Measurements from ENCODE around the gene MICU1. TPM values are rescaled to one million over a fixed set of nuclear protein-coding genes. Genes with fewer than 3 reads are reported as not detected.
"Not testable (repeated sequence)": the region's sequence is repeated elsewhere in the genome, so short reads cannot be mapped to it uniquely, and the experiment has no call there.

The MICU1 gene
- total RNA-seq, 6 experiments from 2014 or later = 54.7 to 62.7 (median 59.8) TPM

DNA sequence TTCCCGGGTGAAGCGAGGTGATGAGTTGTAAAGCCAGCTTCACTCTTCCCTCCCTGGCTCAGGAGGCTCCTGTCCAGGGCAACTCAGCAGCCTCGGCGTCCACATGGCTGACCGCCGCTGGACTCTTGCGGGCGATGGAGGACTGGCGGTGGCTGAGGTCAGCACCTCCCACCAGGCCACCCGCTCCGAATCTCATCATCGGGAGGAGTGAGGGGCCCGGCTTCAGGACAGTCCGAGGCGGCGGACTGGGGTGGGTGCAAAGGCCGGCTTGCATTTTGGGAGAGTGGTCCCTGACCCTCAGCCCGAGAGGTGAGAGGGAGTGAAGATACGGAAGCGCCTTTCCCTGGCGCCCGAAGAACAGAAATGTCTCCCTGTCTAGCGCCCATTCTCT is 271.9 kb downstream of the MICU1 start:
- H3K27ac Mint-ChIP-seq = peak overlapping the region; percentile 98

DNA sequence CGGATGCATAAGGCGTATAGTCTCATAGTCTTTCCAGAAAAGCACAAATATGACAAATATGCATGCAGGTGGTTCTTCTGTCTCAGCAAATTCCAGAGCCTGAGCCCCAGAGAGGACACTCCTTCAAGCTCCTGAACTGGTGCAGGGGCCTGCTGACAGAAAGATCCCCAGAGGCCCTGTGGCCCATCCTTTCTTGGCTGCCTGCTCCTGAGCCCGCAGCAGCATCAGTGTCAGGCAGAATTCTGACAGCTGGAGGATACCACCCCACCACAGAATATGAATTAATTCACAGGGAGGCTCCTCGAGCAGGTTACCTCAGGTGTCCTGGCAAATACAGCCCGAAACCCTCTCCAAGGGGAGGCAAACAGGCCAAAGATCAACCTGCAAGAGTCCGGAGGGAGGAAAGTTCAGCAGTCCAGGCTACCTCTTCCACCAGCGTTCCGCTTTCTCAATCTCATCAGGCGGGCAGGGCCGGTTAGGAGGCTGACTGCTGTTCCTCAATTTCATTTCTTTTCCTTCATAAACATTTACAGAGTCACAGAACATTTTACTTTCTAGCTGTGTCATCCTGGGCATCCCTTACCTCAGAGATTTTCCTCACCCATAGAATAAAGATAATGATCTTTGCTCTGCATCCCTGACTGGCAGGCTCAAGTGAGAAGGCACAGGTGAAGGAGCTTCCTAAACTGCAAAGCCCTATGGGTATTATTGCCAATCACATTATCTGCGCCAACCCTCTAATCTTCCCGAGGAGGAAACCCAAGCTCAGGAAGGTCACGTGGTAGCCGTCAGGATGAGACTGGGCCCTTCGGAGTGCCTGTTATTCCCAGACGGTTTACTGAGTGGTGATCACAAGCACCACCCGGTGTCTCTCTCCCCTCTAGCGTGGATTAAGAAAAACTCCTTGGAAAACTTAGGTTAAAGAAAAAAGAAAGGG is 272.6 kb downstream of the MICU1 start:
- Mint-ChIP-seq H3K27me3 (ENCODE audit: insufficient read depth) (no peaks in the 10 kb centered on the region; the same call in none of the 2 replicates), H3K9me3 (no peaks in the 10 kb centered on the region), H3K4me1 (ENCODE audit: low read depth) (peaks cover 36% of the 10 kb centered on the region), H3K4me3 (peak overlapping the region; percentile 98), H3K27ac (peak overlapping the region; percentile 98), H3K36me3 (ENCODE audit: low read depth) (peaks cover 22% of the 10 kb centered on the region)
- no peak for TF ChIP-seq CTCF (IDR thresholded peaks at IDR 0.05)
- DNase-seq = no peak

More for the DNA sequence above, 271.9 kb downstream of the MICU1 start:
- Mint-ChIP-seq H3K27me3 (ENCODE audit: insufficient read depth) (no peaks in the 10 kb centered on the region; the same call in none of the 2 replicates), H3K4me1 (ENCODE audit: low read depth) (peaks cover 36% of the 10 kb centered on the region), H3K4me3 (peak overlapping the region; percentile 98), H3K9me3 (no peaks in the 10 kb centered on the region), H3K36me3 (ENCODE audit: low read depth) (peaks cover 22% of the 10 kb centered on the region)
- TF ChIP-seq CTCF (IDR thresholded peaks at IDR 0.05) = no peak
- DNase-seq = peak; percentile 21

GRCh38 chr10:72351479-72351878 is 274.4 kb downstream of the MICU1 start:
- peaks cover 36% of the 10 kb centered on the region for H3K4me1 Mint-ChIP-seq (ENCODE audit: low read depth)
- DNase-seq = no peak
- peaks cover 22% of the 10 kb centered on the region for H3K36me3 Mint-ChIP-seq (ENCODE audit: low read depth)
- no peaks in the 10 kb centered on the region; the same call in none of the 2 replicates for H3K27me3 Mint-ChIP-seq (ENCODE audit: insufficient read depth)
- H3K4me3 Mint-ChIP-seq = no peak overlapping the region
- H3K27ac Mint-ChIP-seq = peak overlapping the region; percentile 8; the same call in 1 of the 2 replicates
- no peak for TF ChIP-seq CTCF (IDR thresholded peaks at IDR 0.05)
- no peaks in the 10 kb centered on the region for H3K9me3 Mint-ChIP-seq

DNA sequence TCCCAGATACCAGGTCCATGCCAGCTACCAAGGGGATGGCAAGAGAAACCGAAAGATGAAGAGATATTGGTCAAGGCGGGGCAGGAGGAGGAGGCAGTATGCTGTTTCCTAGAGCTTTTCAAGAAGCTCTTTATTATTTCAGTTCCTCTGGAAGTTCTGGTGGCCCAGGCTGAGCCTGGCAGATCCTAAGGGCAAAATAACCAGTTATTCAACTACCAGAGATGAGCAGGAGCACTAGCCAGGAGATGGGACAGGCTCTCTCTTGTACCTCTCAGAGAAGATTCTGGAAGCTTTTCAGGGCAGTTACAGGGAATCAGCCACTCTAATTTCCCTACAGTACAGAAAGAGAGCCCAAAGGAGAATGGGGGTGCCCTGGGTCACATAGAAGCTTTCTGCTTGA is 276.4 kb downstream of the MICU1 start:
- Mint-ChIP-seq H3K36me3 (ENCODE audit: low read depth) (peaks cover 16% of the 10 kb centered on the region; the same call in 1 of the 2 replicates), H3K27ac (no peak overlapping the region), H3K9me3 (no peaks in the 10 kb centered on the region), H3K4me1 (ENCODE audit: low read depth) (peaks cover 28% of the 10 kb centered on the region), H3K4me3 (no peak overlapping the region), H3K27me3 (ENCODE audit: insufficient read depth) (no peaks in the 10 kb centered on the region; the same call in 1 of the 2 replicates)
- TF ChIP-seq CTCF (IDR thresholded peaks at IDR 0.05) = no peak
- DNase-seq = no peak

GRCh38 chr10:72348282-72348681 is 277.6 kb downstream of the MICU1 start:
- Mint-ChIP-seq H3K27ac (no peak overlapping the region), H3K4me3 (no peak overlapping the region), H3K36me3 (ENCODE audit: low read depth) (peaks cover 11% of the 10 kb centered on the region; the same call in 1 of the 2 replicates), H3K4me1 (ENCODE audit: low read depth) (peaks cover 22% of the 10 kb centered on the region), H3K9me3 (no peaks in the 10 kb centered on the region), H3K27me3 (ENCODE audit: insufficient read depth) (no peaks in the 10 kb centered on the region; the same call in 1 of the 2 replicates)
- no peak for DNase-seq
- no peak for TF ChIP-seq CTCF (IDR thresholded peaks at IDR 0.05)

DNA sequence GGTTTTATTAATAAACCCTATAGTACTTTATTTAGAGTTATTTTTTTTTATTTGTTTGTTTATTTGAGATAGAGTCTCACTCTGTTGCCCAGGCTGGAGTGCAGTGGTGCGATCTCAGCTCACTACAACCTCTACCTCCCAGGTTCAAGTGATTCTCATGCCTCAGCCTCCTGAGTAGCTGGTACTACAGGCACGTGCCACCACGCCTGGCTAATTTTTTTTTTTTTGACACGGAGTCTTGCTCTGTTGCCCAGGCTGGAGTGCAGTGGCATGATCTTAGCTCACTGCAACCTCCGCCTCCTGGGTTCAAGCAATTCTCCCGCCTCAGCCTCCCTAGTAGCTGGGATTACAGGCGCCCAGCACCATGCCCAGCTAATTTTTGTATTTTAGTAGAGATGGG is 279.8 kb downstream of the MICU1 start:
- not testable (repeated sequence) for H3K9me3 Mint-ChIP-seq; H3K4me3 Mint-ChIP-seq; H3K36me3 Mint-ChIP-seq (ENCODE audit: low read depth); H3K4me1 Mint-ChIP-seq (ENCODE audit: low read depth); H3K27me3 Mint-ChIP-seq (ENCODE audit: insufficient read depth); H3K27ac Mint-ChIP-seq; DNase-seq
